DMS114 treated with DMSO at 0.1 percent for 48 hours (cell line): ENCODE measurements around the gene TRIP12.
A peak's percentile ranks its signal among the peaks of the same experiment; 100 is the strongest.
"Not testable (repeated sequence)": the region's sequence is repeated elsewhere in the genome, so short reads cannot be mapped to it uniquely, and the experiment has no call there.

Experiments used
- DNase-seq: peaks from one replicate; lab custom pipeline; 2025; ENCODE audit not compliant: unreplicated experiment; lab: John Stamatoyannopoulos, UW

TRIP12 gene

DNA sequence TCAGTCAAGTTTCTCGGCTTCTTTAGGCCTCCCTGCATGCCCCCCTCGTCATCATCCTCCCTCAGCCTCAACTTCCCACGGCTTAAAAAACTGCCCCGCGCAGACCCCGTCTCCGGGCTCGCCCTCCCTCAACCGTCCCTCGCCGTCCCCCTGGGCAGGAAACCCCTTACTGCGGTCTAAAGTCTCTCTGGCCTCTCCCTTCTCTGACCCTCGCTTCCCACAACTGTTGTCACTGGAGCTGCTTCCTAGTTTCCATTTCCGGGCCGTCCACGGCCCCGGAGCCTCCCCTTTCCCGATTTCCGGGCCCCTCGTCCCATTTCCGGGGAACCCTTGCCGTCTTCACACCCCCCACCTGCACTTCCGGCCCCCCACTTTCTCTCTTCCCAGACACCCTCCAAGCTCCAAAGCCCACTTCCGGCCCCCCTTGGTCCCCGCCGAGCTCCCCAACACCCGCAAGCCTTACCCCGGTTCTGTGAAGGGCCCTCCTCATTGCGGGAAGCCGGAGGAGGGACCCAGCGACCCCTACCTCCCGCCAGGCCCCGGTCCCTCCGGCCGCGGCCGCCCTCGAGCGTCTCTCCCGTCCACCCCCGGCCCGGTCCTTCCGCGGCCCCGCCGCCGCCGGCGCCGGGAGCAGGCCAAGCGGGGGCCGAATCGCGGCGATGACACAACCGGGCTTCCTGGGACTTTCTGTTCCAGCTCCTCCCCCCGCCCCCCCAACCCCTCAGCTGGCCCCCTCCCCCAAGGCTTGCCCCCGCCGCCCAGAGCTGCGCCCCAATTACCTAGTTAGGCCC, 513 bp downstream of the TRIP12 start:
- peak; percentile 46 for DNase-seq

DNA sequence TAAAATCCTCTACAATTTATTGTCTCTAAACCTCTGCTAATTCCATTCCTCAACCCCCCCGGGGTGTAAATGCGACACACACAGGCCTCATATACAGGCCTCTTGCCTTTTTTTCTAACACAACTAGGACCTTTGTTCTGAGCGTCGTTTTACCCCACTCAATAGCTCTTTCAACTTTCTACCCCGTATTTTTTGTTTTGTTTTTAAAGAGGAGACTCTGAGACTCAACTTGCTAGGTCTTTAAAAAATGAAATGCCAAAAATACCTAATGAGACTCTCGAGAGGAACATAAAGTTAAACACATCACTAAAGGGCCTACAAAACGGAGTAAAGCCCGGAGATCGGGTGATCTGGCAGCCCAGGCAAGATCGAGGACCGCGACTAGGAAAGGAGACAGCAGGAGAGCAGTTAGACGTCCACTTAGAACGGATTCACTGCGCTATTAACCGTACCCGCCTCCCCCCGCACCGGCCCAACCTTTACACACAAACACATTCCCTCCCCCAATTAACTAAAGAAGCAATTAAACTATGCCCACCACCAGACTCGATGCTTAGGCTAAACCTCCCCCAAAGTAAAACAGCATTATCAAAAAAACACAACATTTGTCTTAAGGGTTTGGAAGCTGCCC, 1.7 kb downstream of the TRIP12 start:
- no peak for DNase-seq

GRCh38 chr2:229917793-229918192, 4.0 kb downstream of the TRIP12 start:
- DNase-seq, result no peak

DNA sequence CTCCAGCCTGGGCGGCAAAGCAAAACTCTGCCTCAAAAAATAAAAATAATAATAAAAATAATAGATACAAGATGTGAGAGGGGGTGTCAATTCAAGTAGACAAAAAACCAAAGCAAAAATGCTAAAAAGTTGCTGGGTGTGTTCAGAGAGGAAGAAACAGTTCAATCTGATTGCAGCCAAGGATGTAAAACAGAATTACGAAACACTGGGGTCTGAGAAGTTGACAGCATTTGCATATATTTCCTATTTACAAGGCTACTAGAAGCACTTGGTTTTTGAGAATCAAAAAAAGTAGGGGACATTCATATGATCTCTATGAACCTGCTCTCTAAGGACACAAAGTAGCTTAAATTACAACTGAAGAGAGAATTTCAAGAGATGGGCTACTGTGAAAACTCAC, 7.6 kb downstream of the TRIP12 start:
- no peak for DNase-seq

GRCh38 chr2:229910832-229911412, 10.9 kb downstream of the TRIP12 start:
- no peak for DNase-seq

- DNase-seq, result no peak
Observed at GRCh38 chr2:229910147-229910831, 11.5 kb downstream of the TRIP12 start.

- DNase-seq, result no peak
Observed at GRCh38 chr2:229909090-229909489, 12.7 kb downstream of the TRIP12 start.

DNA sequence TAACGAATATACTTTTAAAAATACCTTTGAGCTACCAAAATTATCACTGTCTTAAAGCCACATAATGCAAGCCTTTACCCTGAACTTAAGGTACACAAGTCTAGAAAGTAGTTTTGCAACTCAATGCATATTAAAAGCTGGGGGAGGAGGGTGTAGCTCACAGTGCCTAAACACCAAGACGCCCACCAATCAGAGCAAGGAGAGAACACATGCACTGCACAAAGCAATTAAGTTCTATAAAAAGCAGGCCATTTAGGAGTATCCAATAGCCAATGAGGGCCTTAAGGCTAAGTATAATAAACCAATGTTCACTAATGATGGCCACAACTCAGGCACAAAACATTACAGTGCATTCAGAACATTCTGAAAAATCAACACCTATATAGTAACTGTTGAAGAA, 16.2 kb downstream of the TRIP12 start:
- no peak for DNase-seq

- DNase-seq, result no peak
Observed at GRCh38 chr2:229903037-229903436, 18.8 kb downstream of the TRIP12 start.

GRCh38 chr2:229901819-229902218, 20.0 kb downstream of the TRIP12 start:
- DNase-seq, result no peak

GRCh38 chr2:229900514-229900913, 21.3 kb downstream of the TRIP12 start:
- not testable (repeated sequence) for DNase-seq

- no peak for DNase-seq
Observed at GRCh38 chr2:229900012-229900411, 21.8 kb downstream of the TRIP12 start.

DNA sequence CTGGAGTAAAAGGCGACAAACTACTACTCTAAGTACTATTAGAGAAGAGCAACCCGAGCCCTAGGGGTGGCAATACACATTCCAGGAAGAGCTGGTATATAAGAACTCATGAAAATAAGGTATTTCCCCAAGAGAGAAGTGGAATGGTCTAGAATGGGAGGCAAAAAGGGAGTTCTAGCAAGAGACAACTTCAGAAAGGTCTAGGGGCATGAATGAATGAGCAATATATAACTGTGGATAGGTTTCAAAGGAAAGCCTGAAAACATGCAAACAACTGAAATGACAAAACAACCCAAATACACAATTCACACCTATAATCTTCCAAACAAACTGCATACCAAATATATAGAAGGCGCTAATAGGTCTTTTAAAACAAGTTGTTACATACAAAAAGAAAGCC, 22.2 kb downstream of the TRIP12 start:
- no peak for DNase-seq

DNA sequence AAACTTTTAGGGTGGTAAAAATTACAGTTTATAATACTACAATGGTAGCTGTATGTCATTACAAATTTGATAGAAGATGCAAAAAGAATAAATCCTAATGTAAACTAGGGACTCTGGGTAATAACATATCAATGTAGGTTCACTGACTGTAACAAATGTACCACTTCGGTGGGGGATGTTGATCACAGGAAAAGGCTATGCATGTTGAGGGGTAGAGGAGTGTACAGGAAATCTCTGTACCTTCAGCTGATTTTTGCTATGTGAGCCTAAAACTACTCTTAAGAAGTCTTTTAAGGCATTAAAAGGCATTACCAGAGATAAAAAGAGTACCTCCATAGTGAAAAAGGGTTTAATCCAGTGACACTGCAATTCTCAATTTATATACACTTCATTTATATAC, 25.0 kb downstream of the TRIP12 start:
- no peak for DNase-seq

- DNase-seq, result no peak
Observed at GRCh38 chr2:229889023-229889422, 32.8 kb downstream of the TRIP12 start.

- DNase-seq, result no peak
Observed at GRCh38 chr2:229888031-229888430, 33.8 kb downstream of the TRIP12 start.

DNA sequence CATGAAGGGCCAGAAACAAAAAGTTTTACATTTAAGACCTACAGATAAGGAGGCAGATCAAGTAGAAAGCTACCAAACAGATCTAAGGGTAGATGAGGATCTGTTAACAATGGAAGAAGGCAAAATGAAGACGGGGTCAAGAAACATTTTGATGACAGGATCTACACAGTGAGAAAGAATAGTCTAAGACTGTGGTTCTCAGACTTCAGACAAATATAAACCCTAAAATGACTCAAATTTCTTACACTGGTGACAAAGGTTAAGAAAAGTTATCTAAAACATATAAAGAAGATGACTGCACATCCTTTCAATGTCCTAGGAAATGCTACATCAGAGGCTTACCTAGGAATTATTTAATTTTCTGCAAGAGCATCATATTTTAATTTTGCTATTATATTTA, 34.4 kb downstream of the TRIP12 start:
- DNase-seq, result no peak

GRCh38 chr2:229884775-229885699, 36.8 kb downstream of the TRIP12 start:
- no peak for DNase-seq

DNA sequence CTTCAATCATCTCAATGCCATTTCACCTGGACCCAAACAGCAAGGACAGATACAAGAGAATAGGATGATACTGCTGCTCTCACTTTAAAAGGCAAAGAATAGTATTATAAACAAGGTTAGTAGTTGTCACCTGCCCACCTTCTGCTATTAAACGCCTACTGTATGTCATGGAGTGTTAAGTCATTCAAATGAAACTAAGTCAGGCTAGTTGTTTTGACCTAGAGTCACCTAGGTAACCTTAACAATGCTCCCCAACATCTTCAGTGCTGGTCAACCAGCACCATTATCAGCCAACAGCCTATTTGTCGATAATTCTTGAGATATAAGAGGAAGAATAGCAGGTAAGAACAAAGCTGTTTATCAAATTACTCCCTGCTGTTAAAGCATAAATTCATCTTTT, 39.2 kb downstream of the TRIP12 start:
- DNase-seq, result no peak

GRCh38 chr2:229880892-229881586, 40.8 kb downstream of the TRIP12 start:
- no peak for DNase-seq
